Keratinocyte (primary cell): ENCODE measurements around the gene MMP14.

Experiments
- CTCF ChIP-seq, 3 experiments: IDR thresholded peaks in 1 of 3; conservative IDR thresholded peaks in 1 of 3; optimal IDR thresholded peaks in 1 of 3; 2 replicates in 2 of 3; 3 replicates in 1 of 3; pipeline versions ENCODE3 to v1.5.1; 2011; ENCODE audit warnings: low read length in 3 of 3, mild to moderate bottlenecking in 3 of 3, moderate library complexity in 2 of 3, control low read depth in 1 of 3, inconsistent platforms in 1 of 3; ENCODE audit not compliant: insufficient read depth in 2 of 3; ENCODE audit errors: extremely low read depth in 1 of 3
- EZH2 ChIP-seq: IDR thresholded peaks from one replicate; pipeline ENCODE4 v1.6.1; 2012; ENCODE audit warnings: inconsistent platforms, mild to moderate bottlenecking, low read length, moderate library complexity

- TF ChIP-seq CTCF (optimal IDR thresholded peaks at IDR 0.05 in 1 of 3, IDR thresholded peaks at IDR 0.05 in 1 of 3, conservative IDR thresholded peaks at IDR 0.05 in 1 of 3; ENCODE audit: extremely low read depth in 1 of 3, insufficient read depth in 2 of 3, low read length in 3 of 3) (no peak), EZH2 (no peak)
Observed at GRCh38 chr14:22845103-22845394, 8.7 kb downstream of the MMP14 start.
